ENCODE measurements around the gene ITSN1.

DNA sequence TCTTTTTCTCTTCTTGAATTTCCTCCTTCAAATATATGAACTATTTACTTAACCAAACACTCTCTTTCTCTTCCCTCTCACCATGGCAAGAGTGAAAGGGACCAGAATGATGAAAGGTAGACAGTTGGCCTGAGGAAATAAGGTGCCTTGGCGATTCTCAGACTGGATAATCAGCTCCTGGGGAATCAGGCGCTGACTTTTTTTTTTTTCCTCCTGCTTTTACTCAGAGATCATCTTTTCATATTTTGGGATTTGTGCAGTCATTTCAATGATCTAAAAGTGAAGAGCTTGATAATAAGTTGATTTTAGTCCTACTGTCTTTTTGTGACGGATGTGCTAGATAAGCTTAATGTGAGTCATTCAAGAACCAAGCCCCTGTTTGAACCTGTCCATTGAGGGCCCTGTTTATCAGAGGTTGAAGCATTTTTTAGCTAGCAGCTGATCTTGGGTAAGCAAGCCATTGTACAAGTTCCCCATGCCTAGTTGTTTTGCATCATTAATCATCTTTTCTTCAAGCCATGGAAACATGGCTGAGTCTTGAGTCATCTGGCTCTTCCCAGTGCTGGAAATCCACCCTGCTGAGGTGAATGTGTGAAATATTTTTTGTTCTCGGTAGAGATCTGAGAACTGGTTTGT, 40.8 kb downstream of the ITSN1 start:
- TF ChIP-seq CTCF (IDR thresholded peaks at IDR 0.05) (no peak), POLR2A (IDR thresholded peaks at IDR 0.05) (no peak), EP300 (IDR thresholded peaks at IDR 0.05) (peak in 1 of 2 donors; percentile 18)

All from tibial nerve (tissue), 4 donors.